Measurements from ENCODE around the gene LMCD1.

DNA sequence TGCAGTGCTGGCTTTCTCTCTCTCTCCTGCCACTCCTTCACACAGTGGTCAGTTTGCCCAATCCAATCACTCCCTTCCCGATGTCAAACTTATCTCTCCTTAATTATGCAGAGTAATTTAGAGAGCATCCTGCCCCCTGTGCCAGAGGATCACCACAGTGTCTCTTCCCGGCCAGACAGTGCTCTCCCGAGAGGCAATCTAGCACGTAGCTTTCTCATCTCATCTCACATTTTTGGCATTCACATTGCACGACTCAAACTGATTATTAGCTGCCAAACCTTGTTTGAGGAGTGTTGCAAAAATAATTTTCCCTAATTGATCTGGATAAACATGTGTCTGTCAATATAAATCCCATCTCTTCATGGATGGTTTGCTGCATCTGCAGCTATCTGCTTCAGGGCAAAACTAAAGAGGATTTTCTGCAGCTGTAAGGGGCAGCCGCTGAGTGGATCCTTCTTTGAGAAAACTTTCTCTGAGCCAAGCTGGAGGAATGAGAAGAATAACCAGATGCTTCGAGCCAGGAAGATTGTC, 105.1 kb downstream of the LMCD1 start:
- no peak for TF ChIP-seq EZH2 (IDR thresholded peaks at IDR 0.05; ENCODE audit: low read length, missing control alignments)
- TF ChIP-seq, protein P1, sequence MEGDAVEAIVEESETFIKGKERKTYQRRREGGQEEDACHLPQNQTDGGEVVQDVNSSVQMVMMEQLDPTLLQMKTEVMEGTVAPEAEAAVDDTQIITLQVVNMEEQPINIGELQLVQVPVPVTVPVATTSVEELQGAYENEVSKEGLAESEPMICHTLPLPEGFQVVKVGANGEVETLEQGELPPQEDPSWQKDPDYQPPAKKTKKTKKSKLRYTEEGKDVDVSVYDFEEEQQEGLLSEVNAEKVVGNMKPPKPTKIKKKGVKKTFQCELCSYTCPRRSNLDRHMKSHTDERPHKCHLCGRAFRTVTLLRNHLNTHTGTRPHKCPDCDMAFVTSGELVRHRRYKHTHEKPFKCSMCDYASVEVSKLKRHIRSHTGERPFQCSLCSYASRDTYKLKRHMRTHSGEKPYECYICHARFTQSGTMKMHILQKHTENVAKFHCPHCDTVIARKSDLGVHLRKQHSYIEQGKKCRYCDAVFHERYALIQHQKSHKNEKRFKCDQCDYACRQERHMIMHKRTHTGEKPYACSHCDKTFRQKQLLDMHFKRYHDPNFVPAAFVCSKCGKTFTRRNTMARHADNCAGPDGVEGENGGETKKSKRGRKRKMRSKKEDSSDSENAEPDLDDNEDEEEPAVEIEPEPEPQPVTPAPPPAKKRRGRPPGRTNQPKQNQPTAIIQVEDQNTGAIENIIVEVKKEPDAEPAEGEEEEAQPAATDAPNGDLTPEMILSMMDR (conservative IDR thresholded peaks at IDR 0.05 in 1 of 2, IDR thresholded peaks at IDR 0.05 in 1 of 2; ENCODE audit: low read depth in 1 of 2, low read length in 2 of 2): no peak
